Liver (tissue), 9 donors: ENCODE results near the gene DCAF5. TPM values are rescaled to one million over a fixed set of nuclear protein-coding genes. Genes with fewer than 3 reads are reported as not detected.
"Not testable (repeated sequence)": the region's sequence is repeated elsewhere in the genome, so short reads cannot be mapped to it uniquely, and the experiment has no call there.

Source experiments
- DNase-seq: peaks from one replicate; pipeline ENCODE4 v3.0.0-alpha.2; 2017; ENCODE audit warnings: low spot score
- H3K27ac ChIP-seq, 2 donors: one replicate each; pipeline ENCODE4 v1.7.0; 2013; ENCODE audit warnings: inconsistent platforms in 2 of 2, low read length in 2 of 2, control low read depth in 1 of 2, low read depth in 1 of 2, mild to moderate bottlenecking in 1 of 2
- H3K27me3 ChIP-seq, 4 donors: one replicate each; pipeline versions ENCODE4 v1.6.1 to v1.7.0; 2013; ENCODE audit warnings: low read length in 3 of 4, inconsistent platforms in 1 of 4, mild to moderate bottlenecking in 1 of 4, moderate library complexity in 1 of 4; ENCODE audit not compliant: control insufficient read depth in 4 of 4, insufficient read depth in 4 of 4
- H3K36me3 ChIP-seq, 4 donors: one replicate each; pipeline versions ENCODE4 v1.6.1 to v1.7.0; 2013; ENCODE audit warnings: low read length in 3 of 4, mild to moderate bottlenecking in 3 of 4, low read depth in 1 of 4, moderate library complexity in 1 of 4; ENCODE audit not compliant: control insufficient read depth in 4 of 4, insufficient read depth in 3 of 4
- H3K4me1 ChIP-seq, 4 donors: one replicate each; pipeline versions ENCODE4 v1.6.1 to v1.7.0; 2013; ENCODE audit warnings: low read length in 3 of 4, mild to moderate bottlenecking in 3 of 4, moderate library complexity in 1 of 4; ENCODE audit not compliant: control insufficient read depth in 4 of 4, insufficient read depth in 4 of 4
- H3K4me3 ChIP-seq, 3 donors: one replicate each; pipeline versions ENCODE4 v1.6.1 to v1.7.0; 2013; ENCODE audit warnings: low read length in 3 of 3, control low read depth in 1 of 3, low read depth in 1 of 3, mild to moderate bottlenecking in 1 of 3
- H3K9ac ChIP-seq, 2 donors: one replicate each; pipeline ENCODE4 v1.7.0; 2013; ENCODE audit warnings: low read length in 2 of 2, mild to moderate bottlenecking in 2 of 2, moderate library complexity in 2 of 2, control low read depth in 1 of 2, low read depth in 1 of 2
- H3K9me3 ChIP-seq, 4 donors: one replicate each; pipeline versions ENCODE4 v1.6.1 to v1.7.0; 2013; ENCODE audit warnings: low read length in 3 of 4; ENCODE audit not compliant: control insufficient read depth in 4 of 4
- ATF3 ChIP-seq: IDR thresholded peaks from 2 replicates; pipeline ENCODE4 v1.6.1; 2016; ENCODE audit warnings: antibody characterized with exemption
- CTCF ChIP-seq: fragments of 150-350 bp; IDR thresholded peaks from 2 replicates; pipeline ENCODE4 v1.5.1; 2017; ENCODE audit warnings: improper control_type of control experiment, low read depth, low read length; ENCODE audit not compliant: missing input control
- EGR1 ChIP-seq, 2 donors: IDR thresholded peaks; 2 replicates each; pipeline ENCODE4 v1.6.1; 2016 to 2018; ENCODE audit warnings: antibody characterized with exemption in 2 of 2, low read depth in 2 of 2
- FOXA1 ChIP-seq: IDR thresholded peaks from 2 replicates; pipeline ENCODE4 v1.6.1; 2016; ENCODE audit warnings: antibody characterized with exemption
- FOXA2 ChIP-seq: IDR thresholded peaks from 2 replicates; pipeline ENCODE4 v1.6.1; 2016; ENCODE audit warnings: antibody characterized with exemption
- GABPA ChIP-seq, 2 donors: IDR thresholded peaks in 1 of 2; conservative IDR thresholded peaks in 1 of 2; 2 replicates each; pipeline ENCODE4 v1.6.1; 2016; ENCODE audit warnings: antibody characterized with exemption in 2 of 2, mild to moderate bottlenecking in 1 of 2, moderate library complexity in 1 of 2
- HNF4A ChIP-seq, 2 donors: conservative IDR thresholded peaks; 2 replicates each; pipeline ENCODE4 v1.6.1; 2016; ENCODE audit warnings: antibody characterized with exemption in 2 of 2, mild to moderate bottlenecking in 2 of 2
- JUND ChIP-seq, 2 donors: IDR thresholded peaks; 2 replicates each; pipeline ENCODE4 v1.6.1; 2016; ENCODE audit warnings: antibody characterized with exemption in 2 of 2
- MAX ChIP-seq: IDR thresholded peaks from 2 replicates; pipeline ENCODE4 v1.6.1; 2016; ENCODE audit warnings: antibody characterized with exemption
- NR2F2 ChIP-seq: IDR thresholded peaks from 2 replicates; pipeline ENCODE4 v1.6.1; 2016; ENCODE audit warnings: antibody characterized with exemption
- RAD21 ChIP-seq, 2 donors: IDR thresholded peaks; 2 replicates each; pipeline ENCODE4 v1.6.1; 2016; ENCODE audit warnings: antibody characterized with exemption in 2 of 2, mild to moderate bottlenecking in 2 of 2
- REST ChIP-seq: IDR thresholded peaks from 2 replicates; pipeline ENCODE4 v1.6.1; 2016; ENCODE audit warnings: antibody characterized with exemption, mild to moderate bottlenecking
- RXRA ChIP-seq, 2 donors: IDR thresholded peaks; 2 replicates each; pipeline ENCODE4 v1.6.1; 2017 to 2018; ENCODE audit warnings: antibody characterized with exemption in 2 of 2, mild to moderate bottlenecking in 1 of 2
- SP1 ChIP-seq: IDR thresholded peaks from 2 replicates; pipeline ENCODE4 v1.6.1; 2018; ENCODE audit warnings: antibody characterized with exemption, mild to moderate bottlenecking
- TAF1 ChIP-seq: conservative IDR thresholded peaks from 2 replicates; pipeline ENCODE4 v1.6.1; 2016; ENCODE audit warnings: antibody characterized with exemption, mild to moderate bottlenecking
- YY1 ChIP-seq: IDR thresholded peaks from 2 replicates; pipeline ENCODE4 v1.6.1; 2016; ENCODE audit warnings: antibody characterized with exemption, mild to moderate bottlenecking
- ZBTB33 ChIP-seq: IDR thresholded peaks from 2 replicates; pipeline ENCODE4 v1.6.1; 2016; ENCODE audit warnings: antibody characterized with exemption
- WGBS: extraction: QIAGEN DNeasy Blood & Tissue Kit; methylation state at CpG from one replicate; pipeline ENCODE4 v1.1.7; 2013; 5-methylcytosine and 5-hydroxymethylcytosine counted together
- polyA plus RNA-seq, 2 donors: library from polyadenylated mRNA; stranded (reverse) in 1 of 2; unstranded in 1 of 2; fragments of 200-250 nt in 1 of 2; fragments of >200 nt in 1 of 2; fragmentation: Nextera tagmentation in 1 of 2; extraction: Ambion mirVana in 1 of 2; gene quantifications; one replicate each; pipeline versions ENCODE4 v1.2.1 to v1.2.3, GENCODE V29; 2013 to 2015
- total RNA-seq, 2 donors: library from RNA; depleted of rRNA; stranded (reverse); fragments of >200 nt; gene quantifications; one replicate each; pipeline ENCODE4 v1.2.3, GENCODE V29; 2014
- donor health status: healthy.
- donor health status: healthy.
- donor health status: healthy.
- donor health status: healthy.
- donor health status: healthy.

DCAF5 gene
- total and polyA plus RNA-seq, 4 donors: 12.9 to 18.1 (median 14.5) TPM

DNA sequence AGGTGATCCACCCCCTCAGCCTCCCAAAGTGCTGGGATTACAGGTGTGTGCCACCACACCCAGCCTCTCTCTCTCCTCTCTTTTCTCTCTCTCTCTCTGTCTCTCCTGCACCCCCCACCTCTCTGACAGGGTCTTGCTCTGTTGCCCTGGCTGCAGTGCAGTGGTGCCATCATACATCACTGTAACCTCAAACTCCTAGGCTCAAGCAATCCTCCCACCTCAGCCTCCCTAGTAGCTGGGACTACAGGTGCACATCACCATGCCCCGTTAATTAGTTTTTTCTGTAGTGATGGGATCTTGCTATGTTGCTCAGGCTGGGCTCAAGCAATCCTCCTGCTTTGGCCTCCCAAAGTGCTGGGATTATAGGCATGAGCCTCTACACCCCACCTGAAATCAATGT is 29.7 kb upstream of the DCAF5 start:
- H3K27ac ChIP-seq, DNase-seq, H3K9me3 ChIP-seq, H3K36me3 ChIP-seq, H3K27me3 ChIP-seq, H3K4me3 ChIP-seq, H3K9ac ChIP-seq, H3K4me1 ChIP-seq: not testable (repeated sequence)
- 97% methylated on average over 1 of the region's 1 CpG for WGBS

DNA sequence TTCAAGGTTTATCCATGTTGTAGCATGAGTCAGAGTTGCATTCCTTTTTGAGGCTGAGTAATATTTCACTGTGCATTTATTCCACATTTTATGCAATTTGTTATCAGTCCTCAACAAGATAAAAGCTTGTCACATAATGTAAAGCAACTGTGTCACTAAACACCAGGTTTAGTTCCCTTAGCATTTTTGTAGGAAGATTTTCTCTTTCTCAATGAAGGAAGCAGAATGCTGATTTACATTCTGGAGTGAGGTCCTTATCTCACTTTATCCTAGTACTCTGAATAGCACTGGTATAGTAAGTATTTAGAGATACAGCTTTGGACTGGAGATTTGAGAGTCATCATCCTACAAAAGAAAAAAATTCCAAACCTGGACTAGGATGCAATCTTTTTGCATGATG is 28.6 kb upstream of the DCAF5 start:
- no peak overlapping the region for H3K27ac ChIP-seq
- H3K4me1 ChIP-seq: no peaks in the 10 kb centered on the region
- TF ChIP-seq TAF1 (no peak), REST (no peak), JUND (IDR thresholded peaks at IDR 0.05) (no peak), ATF3 (no peak)
- DNase-seq: no peak
- H3K27me3 ChIP-seq: no peaks in the 10 kb centered on the region
- H3K36me3 ChIP-seq: no peaks in the 10 kb centered on the region
- H3K9ac ChIP-seq: no peak overlapping the region
- H3K9me3 ChIP-seq: no peaks in the 10 kb centered on the region
- no peak overlapping the region for H3K4me3 ChIP-seq

- TF ChIP-seq RAD21 (IDR thresholded peaks at IDR 0.05): no peak
- no peak for TF ChIP-seq ZBTB33
- no peak for TF ChIP-seq FOXA1
- no peak for TF ChIP-seq JUND (IDR thresholded peaks at IDR 0.05)
- Histone ChIP-seq H3K9ac (no peak overlapping the region), H3K9me3 (no peaks in the 10 kb centered on the region), H3K27me3 (no peaks in the 10 kb centered on the region), H3K4me3 (no peak overlapping the region), H3K27ac (no peak overlapping the region), H3K36me3 (no peaks in the 10 kb centered on the region), H3K4me1 (no peaks in the 10 kb centered on the region)
- no peak for DNase-seq
Measured at GRCh38 chr14:69175130-69175529, 22.2 kb upstream of the DCAF5 start.

DNA sequence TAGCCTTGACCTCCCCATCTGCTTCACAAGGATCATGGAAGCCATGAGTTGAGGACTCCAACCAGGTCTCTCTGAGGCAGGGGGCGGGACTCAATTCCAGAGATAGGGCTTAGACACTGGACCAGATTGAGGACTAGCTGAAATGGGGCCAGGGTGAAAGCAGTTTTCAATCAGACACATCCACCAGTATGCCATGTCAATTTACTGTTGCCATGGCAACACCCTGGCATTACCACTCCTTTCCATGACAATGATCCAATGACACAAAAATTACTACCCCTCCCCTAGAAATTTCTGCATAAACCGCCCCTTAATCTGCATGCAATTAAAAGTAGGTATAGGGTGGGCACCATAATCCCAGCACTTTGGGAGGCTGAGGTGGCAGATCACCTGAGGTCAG is 18.6 kb upstream of the DCAF5 start:
- WGBS: 92% methylated on average over 2 of the region's 2 CpGs
- TF ChIP-seq CTCF (no peak), RAD21 (IDR thresholded peaks at IDR 0.05) (no peak), GABPA (IDR thresholded peaks at IDR 0.05 in 1 of 2, conservative IDR thresholded peaks at IDR 0.05 in 1 of 2) (no peak), MAX (no peak), JUND (IDR thresholded peaks at IDR 0.05) (no peak), EGR1 (IDR thresholded peaks at IDR 0.05; ENCODE audit: low read depth in 2 of 2) (no peak), RXRA (IDR thresholded peaks at IDR 0.05) (no peak), SP1 (no peak), HNF4A (conservative IDR thresholded peaks at IDR 0.05) (no peak), YY1 (no peak), NR2F2 (no peak), FOXA1 (no peak), FOXA2 (no peak), TAF1 (no peak)

More for the DNA sequence above, 18.6 kb upstream of the DCAF5 start:
- H3K4me1 ChIP-seq: no peaks in the 10 kb centered on the region
- no peak overlapping the region for H3K9ac ChIP-seq
- H3K9me3 ChIP-seq: no peaks in the 10 kb centered on the region
- H3K4me3 ChIP-seq: no peak overlapping the region
- no peaks in the 10 kb centered on the region for H3K36me3 ChIP-seq
- no peak for DNase-seq
- no peaks in the 10 kb centered on the region for H3K27me3 ChIP-seq
- no peak overlapping the region for H3K27ac ChIP-seq
